WTC11 (cell line): ENCODE data around the gene TMPRSS13.

Experiments
- CBFB ChIP-seq: sonication (generic); formaldehyde crosslinking; IDR thresholded peaks from 2 replicates; pipeline ENCODE4 v1.8.1; 2022; ENCODE audit warnings: mild to moderate bottlenecking, low read depth, missing genetic modification reagents
- ZBTB21 ChIP-seq: sonication (generic); formaldehyde crosslinking; IDR thresholded peaks from 2 replicates; pipeline ENCODE4 v1.8.1; 2023; ENCODE audit warnings: mild to moderate bottlenecking, missing genetic modification reagents, borderline replicate concordance
- ZNF263 ChIP-seq: sonication (generic); formaldehyde crosslinking; IDR thresholded peaks from 2 replicates; pipeline ENCODE4 v1.8.1; 2022; ENCODE audit warnings: low read depth, mild to moderate bottlenecking, moderate library complexity, missing genetic modification reagents
- TF ChIP-seq, protein P1 (sequence below): sonication (generic); formaldehyde crosslinking; IDR thresholded peaks from 2 replicates; pipeline ENCODE4 v1.8.1; 2023; ENCODE audit warnings: mild to moderate bottlenecking, missing genetic modification reagents, moderate library complexity
- TF ChIP-seq, protein P2 (sequence below): sonication (generic); formaldehyde crosslinking; IDR thresholded peaks from 2 replicates; pipeline ENCODE4 v1.8.0; 2022; ENCODE audit warnings: mild to moderate bottlenecking, missing genetic modification reagents
- TF ChIP-seq, protein P3 (sequence below): sonication (generic); formaldehyde crosslinking; IDR thresholded peaks from 2 replicates; pipeline ENCODE4 v1.8.1; 2022; ENCODE audit warnings: low read depth, mild to moderate bottlenecking, moderate library complexity, missing genetic modification reagents, borderline replicate concordance
- TF ChIP-seq, protein P4 (sequence below): fragments of 200-600 bp; IDR thresholded peaks from 2 replicates; pipeline ENCODE4 v1.8.0; 2022; ENCODE audit warnings: antibody characterized with exemption
- TF ChIP-seq, protein P5 (sequence below): sonication (generic); formaldehyde crosslinking; IDR thresholded peaks from 2 replicates; pipeline ENCODE4 v1.8.0; 2022; ENCODE audit warnings: mild to moderate bottlenecking, missing genetic modification reagents
- TF ChIP-seq, protein P6 (sequence below): sonication (generic); formaldehyde crosslinking; IDR thresholded peaks from 2 replicates; pipeline ENCODE4 v1.8.0; 2022; ENCODE audit warnings: missing genetic modification reagents

DNA sequence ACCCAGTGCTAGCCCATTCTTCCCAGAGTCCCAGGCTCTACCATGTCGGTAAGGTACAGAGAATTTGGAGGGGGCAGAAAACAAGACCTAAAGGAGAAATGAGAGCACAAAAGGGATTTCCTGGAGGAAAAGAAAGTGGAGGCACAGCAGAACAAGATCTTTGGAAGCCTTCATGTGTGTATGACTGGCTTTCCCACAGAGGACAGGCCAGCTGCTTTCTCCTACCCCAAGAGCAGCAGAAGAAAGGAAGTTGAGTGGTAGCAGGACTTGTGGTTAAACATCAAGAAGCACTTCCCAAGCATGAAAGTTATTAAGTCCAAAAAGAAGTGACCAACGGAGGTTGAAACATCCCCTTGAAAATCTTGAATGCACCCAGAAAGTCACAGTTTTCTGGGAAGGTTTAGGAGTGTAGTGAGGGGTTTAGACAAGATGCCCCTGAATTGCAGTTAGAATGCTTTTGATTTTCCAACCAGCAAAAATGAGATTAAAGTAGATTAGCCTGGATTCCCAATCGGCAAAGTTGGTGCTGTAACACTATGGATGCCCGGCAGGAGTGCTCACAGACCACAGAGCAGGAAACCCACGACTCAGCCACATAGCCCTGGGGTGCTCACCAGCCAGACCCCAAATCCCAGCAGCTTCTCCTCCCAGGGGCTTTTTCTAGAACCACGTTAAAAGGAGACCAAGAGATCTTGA is 608 bp downstream of the TMPRSS13 start:
- TF ChIP-seq CBFB (CRISPR knock-in tag) (no peak), ZBTB21 (CRISPR knock-in tag) (no peak), ZNF263 (CRISPR knock-in tag) (no peak)
- TF ChIP-seq, protein P1, sequence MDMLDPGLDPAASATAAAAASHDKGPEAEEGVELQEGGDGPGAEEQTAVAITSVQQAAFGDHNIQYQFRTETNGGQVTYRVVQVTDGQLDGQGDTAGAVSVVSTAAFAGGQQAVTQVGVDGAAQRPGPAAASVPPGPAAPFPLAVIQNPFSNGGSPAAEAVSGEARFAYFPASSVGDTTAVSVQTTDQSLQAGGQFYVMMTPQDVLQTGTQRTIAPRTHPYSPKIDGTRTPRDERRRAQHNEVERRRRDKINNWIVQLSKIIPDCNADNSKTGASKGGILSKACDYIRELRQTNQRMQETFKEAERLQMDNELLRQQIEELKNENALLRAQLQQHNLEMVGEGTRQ (CRISPR knock-in tag) = no peak
- TF ChIP-seq, protein P2, sequence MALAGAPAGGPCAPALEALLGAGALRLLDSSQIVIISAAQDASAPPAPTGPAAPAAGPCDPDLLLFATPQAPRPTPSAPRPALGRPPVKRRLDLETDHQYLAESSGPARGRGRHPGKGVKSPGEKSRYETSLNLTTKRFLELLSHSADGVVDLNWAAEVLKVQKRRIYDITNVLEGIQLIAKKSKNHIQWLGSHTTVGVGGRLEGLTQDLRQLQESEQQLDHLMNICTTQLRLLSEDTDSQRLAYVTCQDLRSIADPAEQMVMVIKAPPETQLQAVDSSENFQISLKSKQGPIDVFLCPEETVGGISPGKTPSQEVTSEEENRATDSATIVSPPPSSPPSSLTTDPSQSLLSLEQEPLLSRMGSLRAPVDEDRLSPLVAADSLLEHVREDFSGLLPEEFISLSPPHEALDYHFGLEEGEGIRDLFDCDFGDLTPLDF = no peak
- TF ChIP-seq, protein P3, sequence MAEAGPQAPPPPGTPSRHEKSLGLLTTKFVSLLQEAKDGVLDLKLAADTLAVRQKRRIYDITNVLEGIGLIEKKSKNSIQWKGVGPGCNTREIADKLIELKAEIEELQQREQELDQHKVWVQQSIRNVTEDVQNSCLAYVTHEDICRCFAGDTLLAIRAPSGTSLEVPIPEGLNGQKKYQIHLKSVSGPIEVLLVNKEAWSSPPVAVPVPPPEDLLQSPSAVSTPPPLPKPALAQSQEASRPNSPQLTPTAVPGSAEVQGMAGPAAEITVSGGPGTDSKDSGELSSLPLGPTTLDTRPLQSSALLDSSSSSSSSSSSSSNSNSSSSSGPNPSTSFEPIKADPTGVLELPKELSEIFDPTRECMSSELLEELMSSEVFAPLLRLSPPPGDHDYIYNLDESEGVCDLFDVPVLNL (CRISPR knock-in tag) = no peak
- TF ChIP-seq, protein P4, sequence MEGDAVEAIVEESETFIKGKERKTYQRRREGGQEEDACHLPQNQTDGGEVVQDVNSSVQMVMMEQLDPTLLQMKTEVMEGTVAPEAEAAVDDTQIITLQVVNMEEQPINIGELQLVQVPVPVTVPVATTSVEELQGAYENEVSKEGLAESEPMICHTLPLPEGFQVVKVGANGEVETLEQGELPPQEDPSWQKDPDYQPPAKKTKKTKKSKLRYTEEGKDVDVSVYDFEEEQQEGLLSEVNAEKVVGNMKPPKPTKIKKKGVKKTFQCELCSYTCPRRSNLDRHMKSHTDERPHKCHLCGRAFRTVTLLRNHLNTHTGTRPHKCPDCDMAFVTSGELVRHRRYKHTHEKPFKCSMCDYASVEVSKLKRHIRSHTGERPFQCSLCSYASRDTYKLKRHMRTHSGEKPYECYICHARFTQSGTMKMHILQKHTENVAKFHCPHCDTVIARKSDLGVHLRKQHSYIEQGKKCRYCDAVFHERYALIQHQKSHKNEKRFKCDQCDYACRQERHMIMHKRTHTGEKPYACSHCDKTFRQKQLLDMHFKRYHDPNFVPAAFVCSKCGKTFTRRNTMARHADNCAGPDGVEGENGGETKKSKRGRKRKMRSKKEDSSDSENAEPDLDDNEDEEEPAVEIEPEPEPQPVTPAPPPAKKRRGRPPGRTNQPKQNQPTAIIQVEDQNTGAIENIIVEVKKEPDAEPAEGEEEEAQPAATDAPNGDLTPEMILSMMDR = no peak
- TF ChIP-seq, protein P5, sequence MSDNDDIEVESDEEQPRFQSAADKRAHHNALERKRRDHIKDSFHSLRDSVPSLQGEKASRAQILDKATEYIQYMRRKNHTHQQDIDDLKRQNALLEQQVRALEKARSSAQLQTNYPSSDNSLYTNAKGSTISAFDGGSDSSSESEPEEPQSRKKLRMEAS (CRISPR knock-in tag) = no peak
- TF ChIP-seq, protein P6, sequence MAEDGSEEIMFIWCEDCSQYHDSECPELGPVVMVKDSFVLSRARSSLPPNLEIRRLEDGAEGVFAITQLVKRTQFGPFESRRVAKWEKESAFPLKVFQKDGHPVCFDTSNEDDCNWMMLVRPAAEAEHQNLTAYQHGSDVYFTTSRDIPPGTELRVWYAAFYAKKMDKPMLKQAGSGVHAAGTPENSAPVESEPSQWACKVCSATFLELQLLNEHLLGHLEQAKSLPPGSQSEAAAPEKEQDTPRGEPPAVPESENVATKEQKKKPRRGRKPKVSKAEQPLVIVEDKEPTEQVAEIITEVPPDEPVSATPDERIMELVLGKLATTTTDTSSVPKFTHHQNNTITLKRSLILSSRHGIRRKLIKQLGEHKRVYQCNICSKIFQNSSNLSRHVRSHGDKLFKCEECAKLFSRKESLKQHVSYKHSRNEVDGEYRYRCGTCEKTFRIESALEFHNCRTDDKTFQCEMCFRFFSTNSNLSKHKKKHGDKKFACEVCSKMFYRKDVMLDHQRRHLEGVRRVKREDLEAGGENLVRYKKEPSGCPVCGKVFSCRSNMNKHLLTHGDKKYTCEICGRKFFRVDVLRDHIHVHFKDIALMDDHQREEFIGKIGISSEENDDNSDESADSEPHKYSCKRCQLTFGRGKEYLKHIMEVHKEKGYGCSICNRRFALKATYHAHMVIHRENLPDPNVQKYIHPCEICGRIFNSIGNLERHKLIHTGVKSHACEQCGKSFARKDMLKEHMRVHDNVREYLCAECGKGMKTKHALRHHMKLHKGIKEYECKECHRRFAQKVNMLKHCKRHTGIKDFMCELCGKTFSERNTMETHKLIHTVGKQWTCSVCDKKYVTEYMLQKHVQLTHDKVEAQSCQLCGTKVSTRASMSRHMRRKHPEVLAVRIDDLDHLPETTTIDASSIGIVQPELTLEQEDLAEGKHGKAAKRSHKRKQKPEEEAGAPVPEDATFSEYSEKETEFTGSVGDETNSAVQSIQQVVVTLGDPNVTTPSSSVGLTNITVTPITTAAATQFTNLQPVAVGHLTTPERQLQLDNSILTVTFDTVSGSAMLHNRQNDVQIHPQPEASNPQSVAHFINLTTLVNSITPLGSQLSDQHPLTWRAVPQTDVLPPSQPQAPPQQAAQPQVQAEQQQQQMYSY (CRISPR knock-in tag) = no peak
